ENCODE results near the gene CNGA4.

DNA sequence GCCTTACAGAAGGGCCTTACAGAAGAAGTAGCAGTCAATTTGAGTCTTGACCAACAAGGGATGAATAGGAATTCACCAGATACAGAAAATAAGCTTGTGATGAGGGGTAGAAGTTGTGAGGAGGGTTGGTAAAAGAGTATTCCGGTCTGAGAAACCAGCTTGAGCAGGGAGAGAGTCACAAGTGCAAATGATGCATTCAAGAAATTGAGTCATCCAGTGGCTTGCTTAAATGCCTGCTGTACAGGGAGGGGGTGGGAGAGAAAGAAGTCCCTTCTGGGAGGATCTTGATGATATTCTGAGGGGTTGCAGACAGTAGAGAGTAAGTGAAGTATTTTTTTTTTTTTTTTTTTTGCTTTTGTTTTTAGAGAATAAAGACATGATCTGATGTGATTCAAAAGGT lies 29.9 kb downstream of the CNGA4 start:
- TF ChIP-seq EP300 (IDR thresholded peaks at IDR 0.05; ENCODE audit: low read depth): no peak
- TF ChIP-seq CTCF (IDR thresholded peaks at IDR 0.05): no peak
- no peak for TF ChIP-seq POLR2AphosphoS5 (IDR thresholded peaks at IDR 0.05)

Measured in transverse colon (tissue), 4 donors.